KG1 (cell line): ENCODE results near the gene TRPM3.

ENCODE experiments used
- DNase-seq: peaks from one replicate; lab custom pipeline; 2025; lab: John Stamatoyannopoulos, UW

Gene TRPM3

GRCh38 chr9:70883963-70884793 lies 237.2 kb downstream of the TRPM3 start:
- no peak for DNase-seq

- no peak for DNase-seq
Observed at GRCh38 chr9:70883056-70883455, 238.4 kb downstream of the TRPM3 start.

- no peak for DNase-seq
Observed at GRCh38 chr9:70881333-70881732, 240.1 kb downstream of the TRPM3 start.

- DNase-seq = no peak
Observed at GRCh38 chr9:70880535-70880934, 240.9 kb downstream of the TRPM3 start.

- no peak for DNase-seq
Observed at GRCh38 chr9:70878576-70878975, 242.8 kb downstream of the TRPM3 start.

- no peak for DNase-seq
Observed at GRCh38 chr9:70874451-70874850, 247.0 kb downstream of the TRPM3 start.

- no peak for DNase-seq
Observed at GRCh38 chr9:70873506-70873905, 247.9 kb downstream of the TRPM3 start.

GRCh38 chr9:70868661-70869652 lies 252.5 kb downstream of the TRPM3 start:
- DNase-seq = no peak

- no peak for DNase-seq
Observed at GRCh38 chr9:70868041-70868440, 253.4 kb downstream of the TRPM3 start.

GRCh38 chr9:70865471-70865870 lies 255.9 kb downstream of the TRPM3 start:
- no peak for DNase-seq

GRCh38 chr9:70861797-70862196 lies 259.6 kb downstream of the TRPM3 start:
- DNase-seq = no peak

- DNase-seq = no peak
Observed at GRCh38 chr9:70861376-70861775, 260.0 kb downstream of the TRPM3 start.

- no peak for DNase-seq
Observed at GRCh38 chr9:70859694-70860093, 261.7 kb downstream of the TRPM3 start.

- DNase-seq = no peak
Observed at GRCh38 chr9:70856411-70856810, 265.0 kb downstream of the TRPM3 start.

- DNase-seq = no peak
Observed at GRCh38 chr9:70852711-70853240, 268.6 kb downstream of the TRPM3 start.

GRCh38 chr9:70840266-70840665 lies 281.2 kb downstream of the TRPM3 start:
- no peak for DNase-seq

- no peak for DNase-seq
Observed at GRCh38 chr9:70835323-70835722, 286.1 kb downstream of the TRPM3 start.

- no peak for DNase-seq
Observed at GRCh38 chr9:70832492-70832891, 288.9 kb downstream of the TRPM3 start.

GRCh38 chr9:70830618-70831017 lies 290.8 kb downstream of the TRPM3 start:
- DNase-seq = no peak

GRCh38 chr9:70829591-70830265 lies 291.7 kb downstream of the TRPM3 start:
- DNase-seq = no peak

- no peak for DNase-seq
Observed at GRCh38 chr9:70826562-70826961, 294.9 kb downstream of the TRPM3 start.

- DNase-seq = no peak
Observed at GRCh38 chr9:70823284-70823683, 298.1 kb downstream of the TRPM3 start.
